HG03095 (cell line): ENCODE data around the gene GALNT9.

ENCODE experiments used
- ATAC-seq: cut with Tn5 transposase; IDR thresholded peaks from one replicate; pipeline ENCODE4 v1.9.1; 2021; ENCODE audit warnings: moderate library complexity; ENCODE audit not compliant: unreplicated experiment

GALNT9 gene

DNA sequence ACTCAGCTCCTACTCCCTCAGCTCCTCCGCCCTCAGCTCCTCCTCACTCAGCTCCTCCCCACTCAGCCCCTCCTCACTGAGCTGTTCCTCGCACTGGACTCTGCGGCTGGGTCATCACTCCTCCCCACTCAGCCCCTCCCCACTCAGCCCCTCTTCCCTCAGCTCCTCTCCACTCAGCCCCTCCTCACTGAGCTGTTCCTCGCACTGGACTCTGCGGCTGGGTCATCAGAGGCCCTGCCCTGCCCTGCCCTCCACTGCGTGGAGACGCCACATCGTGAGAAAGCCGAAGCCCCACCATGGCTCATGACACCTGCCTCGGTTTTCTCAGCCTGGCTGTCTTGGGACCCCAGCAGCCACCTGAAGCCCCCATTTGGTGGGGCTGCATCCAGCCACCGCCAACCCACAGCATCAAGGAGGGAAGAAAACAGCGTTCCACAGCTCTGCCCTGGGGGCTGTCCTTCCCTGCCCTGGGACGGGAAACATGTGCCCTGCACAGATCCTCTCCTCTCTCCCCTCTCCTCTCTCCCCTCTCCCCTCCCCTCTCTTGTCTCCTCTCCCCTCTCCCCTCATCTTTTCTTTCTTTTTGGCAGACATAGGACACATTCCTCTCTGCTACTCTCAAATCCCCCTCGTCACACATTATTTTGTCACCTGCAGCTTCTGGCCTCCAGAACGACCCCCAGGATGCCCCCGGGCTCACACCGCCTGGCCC lies 167.4 kb downstream of the GALNT9 start:
- no peak for ATAC-seq

DNA sequence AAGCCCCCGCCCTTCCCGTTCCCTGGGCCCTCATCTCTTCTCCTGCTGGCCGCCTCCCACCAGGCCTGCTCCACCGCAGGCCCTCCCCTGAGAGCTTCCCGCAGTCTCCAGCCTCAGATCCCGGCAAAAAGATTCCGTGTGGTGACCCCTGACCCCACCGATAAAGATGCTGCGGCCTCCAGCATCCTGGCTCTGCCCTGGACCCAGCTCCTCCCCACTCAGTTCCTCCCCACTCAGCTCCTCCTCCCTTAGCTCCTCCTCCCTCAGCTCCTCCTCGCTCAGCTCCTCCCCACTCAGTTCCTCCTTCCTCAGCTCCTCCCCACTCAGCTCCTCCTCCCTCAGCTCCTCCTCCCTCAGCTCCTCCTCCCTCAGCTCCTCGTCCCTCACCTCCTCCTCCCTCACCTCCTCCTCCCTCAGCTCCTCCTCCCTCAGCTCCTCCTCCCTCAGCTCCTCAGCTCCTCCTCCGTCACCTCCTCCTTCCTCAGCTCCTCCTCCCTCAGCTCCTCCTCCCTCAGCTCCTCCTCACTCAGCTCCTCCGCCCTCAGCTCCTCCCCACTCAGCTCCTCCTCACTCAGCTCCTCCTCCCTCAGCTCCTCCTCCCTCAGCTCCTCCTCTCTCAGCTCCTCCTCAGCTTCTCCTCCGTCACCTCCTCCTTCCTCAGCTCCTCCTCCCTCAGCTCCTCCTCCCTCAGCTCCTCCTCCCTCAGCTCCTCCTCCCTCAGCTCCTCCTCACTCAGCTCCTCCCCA lies 168.2 kb downstream of the GALNT9 start:
- ATAC-seq = no peak

DNA sequence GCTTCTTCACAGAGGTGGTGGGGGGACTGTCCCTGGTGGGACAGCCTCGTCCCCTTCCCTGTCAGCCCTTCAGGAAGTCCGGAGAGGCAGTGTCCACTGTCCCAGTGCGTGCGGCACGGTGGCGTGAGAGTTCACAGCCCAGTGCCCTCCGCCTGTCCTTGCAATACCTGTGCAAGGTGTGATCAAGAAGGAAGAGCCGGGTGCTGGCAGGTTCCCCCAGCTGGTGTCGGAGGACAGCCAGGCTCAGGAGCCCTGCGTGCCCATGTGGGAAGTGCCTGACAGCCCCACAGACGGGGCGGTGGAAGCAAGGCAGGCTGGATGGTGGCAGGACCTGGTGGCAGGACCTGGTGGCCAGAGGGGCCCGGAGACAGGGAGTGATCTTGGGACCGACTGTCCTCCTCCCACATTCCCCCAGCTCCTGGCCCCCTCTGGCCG lies 168.8 kb downstream of the GALNT9 start:
- ATAC-seq = no peak

DNA sequence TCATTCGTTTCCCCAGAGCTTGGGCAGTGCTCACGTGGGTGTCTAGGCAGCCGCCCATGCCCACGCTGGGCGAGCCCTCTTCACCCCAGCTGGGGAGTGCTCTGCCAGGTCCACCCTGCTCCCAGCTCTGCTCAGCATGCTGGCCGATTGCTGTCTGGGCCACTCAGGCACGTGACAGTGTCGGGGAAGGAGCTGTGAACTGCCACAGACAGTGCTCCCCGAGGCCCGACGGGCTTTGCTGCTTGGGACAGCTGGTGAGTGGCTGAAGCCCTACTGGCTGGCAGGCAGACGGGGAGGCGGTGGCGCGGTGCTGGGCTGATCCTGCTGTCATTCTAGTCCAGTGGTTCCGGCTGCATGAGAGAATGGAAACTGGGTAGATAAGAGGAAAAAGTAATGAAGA lies 169.4 kb downstream of the GALNT9 start:
- ATAC-seq = no peak

DNA sequence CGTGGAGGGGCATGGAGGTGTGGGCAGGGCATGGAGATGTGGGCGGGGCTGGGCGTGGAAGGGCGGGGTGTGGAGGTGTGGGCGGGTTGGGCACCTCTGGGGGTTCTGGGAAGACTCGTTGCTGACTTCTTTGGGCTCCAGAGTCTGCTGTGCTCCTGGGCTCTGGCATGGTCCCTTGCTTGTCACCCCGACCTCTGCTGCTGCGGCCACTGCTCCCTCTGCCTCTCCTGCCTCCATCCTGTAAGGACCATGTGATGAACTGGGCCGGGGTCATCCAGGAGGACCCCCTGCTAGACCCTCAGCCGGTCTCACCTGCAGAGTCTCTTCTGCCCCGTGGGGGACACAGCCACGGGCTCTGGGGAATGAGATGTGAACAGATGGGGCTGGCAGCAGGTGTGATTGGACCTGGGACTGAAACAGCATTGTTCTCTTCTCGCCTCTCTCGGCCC lies 169.8 kb downstream of the GALNT9 start:
- ATAC-seq = no peak

DNA sequence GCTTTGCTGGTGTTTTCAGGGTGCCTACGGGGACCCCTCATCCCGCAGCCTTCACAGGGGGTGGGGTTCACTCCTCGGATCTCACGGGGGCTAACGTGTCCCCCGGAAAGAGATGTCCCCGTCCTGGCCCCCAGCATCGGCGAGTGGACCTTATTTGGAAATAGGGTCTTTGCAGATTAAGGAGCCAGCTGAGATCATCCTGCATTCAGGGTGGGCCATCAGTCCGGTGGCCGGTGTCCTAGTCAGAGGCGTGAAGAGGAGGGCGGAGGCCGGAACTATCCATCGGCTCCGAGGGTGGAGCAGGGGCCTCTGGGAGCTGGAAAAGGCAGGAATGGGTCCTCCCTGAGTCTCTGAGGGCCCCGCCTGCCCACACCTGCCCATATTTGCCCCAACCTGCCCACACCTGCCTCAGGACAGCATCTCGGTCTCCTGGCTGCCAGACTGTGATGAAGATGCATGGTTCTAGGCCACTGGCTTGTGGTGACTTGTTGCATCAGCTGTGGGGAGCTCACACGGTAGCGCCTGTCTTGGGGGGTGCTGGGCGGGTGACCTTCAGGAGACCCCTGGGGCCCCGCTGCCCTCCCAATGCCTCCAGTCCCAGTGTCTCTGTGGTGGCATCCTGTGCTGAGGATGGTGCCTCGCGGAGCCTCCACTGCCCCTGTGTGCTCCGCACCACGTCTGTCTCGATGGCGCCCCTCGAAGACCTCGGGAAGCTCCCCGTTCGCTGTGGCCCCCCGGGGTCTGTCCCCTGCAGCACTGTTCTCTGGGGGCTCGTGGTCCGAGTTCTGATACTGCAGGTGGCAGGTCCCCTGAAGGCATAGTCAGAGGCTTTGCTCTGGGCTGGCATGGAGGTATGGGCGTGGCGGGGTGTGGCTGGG lies 170.5 kb downstream of the GALNT9 start:
- ATAC-seq = no peak

DNA sequence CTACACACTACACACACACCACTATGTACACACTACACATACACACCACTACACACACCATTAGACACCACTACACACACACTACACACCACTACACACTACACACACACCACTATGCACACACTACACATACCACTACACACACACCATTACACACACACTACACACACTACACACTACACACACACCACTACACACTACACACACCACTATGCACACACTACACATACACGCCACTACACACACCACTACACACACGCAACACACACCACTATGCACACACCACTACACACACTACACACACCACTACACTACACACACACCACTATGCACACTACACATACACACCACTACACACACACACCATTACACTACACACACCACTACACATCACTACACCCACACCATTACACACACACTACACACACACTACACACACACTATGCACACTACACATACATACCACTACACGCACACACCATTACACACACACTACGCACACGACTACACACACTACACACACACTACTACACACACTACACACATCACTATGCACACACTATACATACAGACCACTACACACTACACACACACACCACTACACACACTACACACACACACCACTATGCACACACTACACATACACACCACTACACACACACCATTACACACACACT lies 171.5 kb downstream of the GALNT9 start:
- no peak for ATAC-seq

DNA sequence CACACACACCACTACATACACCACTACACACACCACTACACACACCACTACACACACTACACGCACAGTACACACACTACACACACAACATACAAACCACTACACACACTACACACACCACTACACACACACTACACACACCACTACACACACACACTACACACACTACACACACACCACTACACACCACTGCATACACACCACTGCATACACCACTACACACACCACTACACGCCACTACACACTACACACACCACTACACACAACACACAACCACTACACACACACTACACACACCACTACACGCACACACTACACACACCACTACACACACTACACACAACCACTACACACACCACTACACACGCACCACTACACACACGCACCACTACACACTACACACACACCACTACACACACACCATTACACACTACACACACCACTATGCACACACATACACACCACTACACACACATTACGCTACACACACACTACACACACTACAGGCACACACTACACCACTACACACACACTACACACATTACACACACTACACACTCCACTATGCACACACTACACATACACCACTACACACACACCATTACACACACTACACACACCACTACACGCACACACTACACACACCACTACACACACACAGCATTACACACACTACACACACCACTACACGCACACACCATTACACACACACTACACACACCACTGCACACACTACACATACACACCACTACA lies 172.6 kb downstream of the GALNT9 start:
- ATAC-seq = no peak

DNA sequence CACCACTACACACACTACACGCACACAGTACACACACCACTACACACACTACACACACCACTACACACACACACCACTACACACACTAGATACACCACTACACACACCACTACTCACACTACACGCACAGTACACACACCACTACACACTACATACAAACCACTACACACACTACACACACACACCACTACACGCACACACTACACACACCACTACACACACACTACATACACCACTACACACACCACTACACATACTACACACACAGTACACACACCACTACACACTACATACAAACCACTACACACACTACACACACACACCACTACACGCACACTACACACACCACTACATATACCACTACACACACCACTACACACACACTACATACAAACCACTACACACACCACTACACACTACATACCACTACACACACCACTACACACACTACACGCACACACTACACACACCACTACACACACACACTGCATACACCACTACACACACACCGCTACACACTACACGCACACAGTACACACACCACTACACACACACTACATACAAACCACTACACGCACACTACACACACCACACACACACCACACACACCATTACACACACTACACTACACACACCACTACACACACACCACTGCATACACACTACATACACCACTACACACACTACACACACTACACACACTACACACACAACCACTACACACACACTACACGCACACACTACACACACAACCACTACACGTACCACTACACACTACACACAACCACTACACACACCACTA lies 173.4 kb downstream of the GALNT9 start:
- ATAC-seq = no peak

DNA sequence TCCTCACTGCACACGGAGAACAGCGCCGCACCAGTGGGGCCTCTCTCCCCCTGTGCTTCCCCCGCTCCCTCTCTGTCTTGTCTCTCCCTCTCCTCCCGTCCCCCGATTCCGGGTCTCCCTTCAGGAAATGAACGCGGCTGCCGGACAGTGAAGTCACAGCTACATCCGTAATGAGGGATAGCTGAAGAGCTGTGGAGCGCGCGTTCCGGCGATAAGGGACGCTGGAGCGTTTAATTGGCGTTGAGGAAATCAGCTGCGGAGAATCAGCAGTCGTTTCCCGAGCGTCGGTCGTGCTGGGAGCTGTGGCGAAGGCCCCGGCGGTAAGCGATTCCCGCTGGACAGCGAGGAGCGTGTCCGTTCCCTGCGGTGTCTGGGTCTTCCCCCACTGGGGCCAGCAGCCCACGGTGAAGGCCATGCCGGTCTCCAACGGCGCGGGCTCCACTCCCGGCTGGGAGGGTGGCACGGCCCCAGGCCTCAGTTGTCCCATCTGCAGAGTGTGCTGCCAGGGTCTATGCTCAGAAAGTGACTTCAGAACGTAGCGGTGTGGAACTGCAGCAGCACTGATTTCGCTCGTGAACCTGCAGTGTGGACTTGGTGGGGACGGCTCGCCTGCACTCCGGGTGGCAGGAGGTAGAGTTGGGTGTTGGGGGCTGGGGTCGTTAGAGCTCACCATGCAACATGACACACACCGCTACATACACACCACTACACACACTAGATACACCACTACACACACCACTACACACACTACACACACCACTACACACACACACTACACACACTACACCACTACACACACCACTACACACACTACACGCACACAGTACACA lies 174.2 kb downstream of the GALNT9 start:
- no peak for ATAC-seq

DNA sequence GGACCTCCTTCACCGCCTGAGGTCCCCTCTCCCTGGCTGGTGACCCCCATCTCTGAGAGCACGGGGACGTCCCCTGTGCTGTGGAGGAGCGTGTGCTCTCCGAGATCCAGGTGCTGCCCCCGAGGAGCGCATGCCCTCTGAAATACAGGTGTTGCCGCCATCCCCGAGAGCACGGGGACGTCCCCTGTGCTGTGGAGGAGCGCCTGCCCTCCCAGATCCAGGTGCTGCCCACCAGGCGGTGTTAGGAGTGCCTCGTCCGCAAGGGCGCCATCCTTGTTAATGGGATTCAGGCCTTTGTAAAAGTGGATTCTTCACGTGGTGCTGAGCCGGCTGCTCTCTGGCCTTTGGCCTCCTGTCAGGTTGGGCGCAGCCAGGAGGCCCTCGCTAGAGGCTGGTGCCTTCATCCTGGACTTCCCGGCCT lies 175.0 kb downstream of the GALNT9 start:
- ATAC-seq = peak; percentile 24

DNA sequence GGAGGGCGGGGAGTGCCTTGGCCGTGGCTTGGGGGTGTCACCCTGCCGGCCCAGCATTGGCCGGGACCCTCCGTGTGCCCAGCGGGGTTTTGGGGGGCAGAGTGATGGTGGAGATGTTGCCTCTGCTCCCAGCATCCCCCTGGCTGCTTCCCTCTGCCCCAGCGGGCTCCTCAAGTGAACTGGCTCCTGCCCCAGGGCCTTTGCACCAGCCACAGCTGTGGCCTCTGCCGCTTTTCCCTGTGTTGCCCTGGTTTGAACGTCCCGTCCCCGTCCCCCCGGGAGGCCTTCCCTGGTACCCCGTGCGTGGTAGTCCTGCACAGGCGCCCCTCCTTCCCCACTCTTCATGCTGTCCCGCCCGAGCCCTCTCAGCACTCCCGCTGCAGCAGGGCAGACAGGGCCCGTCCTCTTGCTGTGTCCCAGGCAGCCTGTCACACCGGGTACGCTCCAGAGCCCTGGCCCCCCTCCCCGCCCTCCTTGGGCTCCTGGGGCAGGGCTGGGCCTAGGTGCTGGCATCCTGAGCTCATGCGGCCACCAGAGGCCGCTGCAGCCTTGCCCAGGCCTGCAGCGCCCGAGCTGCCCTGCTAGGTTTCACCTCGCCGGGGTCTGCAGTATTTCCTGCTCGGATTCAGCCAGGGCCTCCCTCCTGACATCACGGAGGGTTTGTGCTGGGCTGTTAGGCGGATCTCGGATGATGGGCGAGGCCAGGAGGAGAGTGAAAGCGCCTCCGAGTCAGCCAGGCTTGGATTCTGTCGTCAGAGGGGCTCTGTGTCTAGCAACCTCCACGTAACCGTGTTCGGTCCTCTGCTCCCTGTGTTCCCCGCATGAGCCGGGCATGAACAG lies 175.7 kb downstream of the GALNT9 start:
- peak; percentile 79 for ATAC-seq

DNA sequence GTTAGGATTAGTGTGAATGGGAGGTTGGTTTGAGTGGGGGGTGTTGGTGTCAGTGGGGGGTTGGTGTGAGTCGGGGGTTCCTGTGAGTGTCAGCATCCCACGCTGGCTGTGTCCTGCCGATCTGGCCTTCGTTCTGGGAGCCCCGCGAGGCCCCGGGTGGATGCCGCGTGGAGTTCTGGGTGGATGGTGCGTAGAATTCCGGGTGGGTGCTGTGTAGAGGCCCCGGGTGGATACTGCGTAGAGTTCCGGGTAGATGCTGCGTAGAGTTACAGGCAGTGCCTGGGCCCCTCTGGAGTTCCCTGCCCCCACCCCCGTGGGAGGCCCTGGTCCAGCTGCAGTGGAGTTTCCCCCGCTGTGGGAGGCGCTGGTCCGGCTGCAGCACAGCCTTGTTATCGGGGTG lies 176.4 kb downstream of the GALNT9 start:
- ATAC-seq = no peak

DNA sequence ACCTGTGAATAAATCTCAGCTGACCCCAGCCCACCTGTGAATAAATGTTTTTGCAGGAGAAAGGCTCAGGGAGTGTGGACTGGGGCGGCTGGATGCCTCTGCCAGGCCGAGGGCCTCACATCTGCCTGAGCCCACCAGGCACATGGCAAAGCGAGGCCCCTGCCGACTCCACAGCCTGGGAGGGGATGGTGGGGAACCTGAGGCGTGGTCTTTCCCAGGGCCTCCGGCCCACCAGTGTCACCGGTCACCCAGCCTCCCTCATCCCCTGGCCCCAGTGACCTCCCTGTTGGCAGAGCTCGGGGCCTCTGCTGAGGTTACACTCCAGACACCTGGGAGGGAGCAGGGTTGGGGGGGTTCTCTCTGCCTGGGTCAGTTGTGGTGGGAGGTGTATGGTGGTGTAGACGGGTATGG lies 177.0 kb downstream of the GALNT9 start:
- ATAC-seq = no peak

DNA sequence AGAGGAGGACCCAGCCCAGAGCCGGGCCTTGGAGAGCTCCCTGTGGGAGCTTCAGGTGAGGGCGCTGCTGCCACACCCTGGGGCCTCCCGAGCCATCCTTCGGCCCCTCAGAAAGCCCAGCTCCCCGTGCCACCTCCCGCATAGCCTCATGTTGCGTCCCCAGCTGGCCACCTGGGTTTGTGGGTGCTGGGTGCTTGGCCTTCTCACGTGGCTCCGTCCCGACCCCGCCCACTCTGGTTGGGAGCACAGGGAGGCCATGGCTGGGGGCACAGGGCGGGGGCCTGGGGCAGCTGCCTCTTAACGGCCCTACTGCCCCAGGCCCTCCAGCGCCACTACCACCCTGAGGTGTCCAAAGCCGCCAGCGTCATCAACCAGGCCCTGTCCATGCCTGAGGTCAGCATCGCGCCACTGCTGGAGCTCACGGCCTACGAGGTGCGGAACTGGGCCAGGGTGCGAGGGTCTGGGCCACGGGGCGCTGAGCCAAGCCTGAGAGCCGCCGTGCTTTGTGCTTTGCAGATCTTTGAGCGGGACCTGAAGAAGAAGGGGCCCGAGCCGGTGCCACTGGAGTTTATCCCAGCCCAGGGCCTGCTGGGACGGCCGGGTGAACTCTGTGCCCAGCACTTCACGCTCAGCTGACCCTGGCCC lies 177.5 kb downstream of the GALNT9 start:
- no peak for ATAC-seq

DNA sequence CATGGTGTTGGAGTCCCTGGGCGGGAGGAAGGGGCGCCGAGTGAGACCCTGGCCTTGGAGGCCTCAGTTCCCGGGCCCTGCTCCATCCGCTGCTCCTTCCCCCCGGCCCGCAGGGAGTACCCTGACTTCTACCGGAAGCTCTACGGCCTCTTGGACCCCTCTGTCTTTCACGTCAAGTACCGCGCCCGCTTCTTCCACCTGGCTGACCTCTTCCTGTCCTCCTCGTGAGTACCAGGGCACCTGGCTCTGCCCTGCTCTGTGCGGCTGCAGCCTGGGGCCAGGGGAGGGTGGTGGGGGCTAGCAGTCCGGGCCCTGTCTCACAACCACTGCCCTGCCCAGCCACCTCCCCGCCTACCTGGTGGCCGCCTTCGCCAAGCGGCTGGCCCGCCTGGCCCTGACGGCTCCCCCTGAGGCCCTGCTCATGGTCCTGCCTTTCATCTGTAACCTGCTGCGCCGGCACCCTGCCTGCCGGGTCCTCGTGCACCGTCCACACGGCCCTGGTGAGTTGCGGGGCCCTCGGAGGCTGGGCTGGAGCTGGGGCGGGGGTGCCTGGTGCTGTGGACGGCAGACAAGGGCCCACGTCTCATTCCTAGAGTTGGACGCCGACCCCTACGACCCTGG lies 178.1 kb downstream of the GALNT9 start:
- ATAC-seq = no peak

DNA sequence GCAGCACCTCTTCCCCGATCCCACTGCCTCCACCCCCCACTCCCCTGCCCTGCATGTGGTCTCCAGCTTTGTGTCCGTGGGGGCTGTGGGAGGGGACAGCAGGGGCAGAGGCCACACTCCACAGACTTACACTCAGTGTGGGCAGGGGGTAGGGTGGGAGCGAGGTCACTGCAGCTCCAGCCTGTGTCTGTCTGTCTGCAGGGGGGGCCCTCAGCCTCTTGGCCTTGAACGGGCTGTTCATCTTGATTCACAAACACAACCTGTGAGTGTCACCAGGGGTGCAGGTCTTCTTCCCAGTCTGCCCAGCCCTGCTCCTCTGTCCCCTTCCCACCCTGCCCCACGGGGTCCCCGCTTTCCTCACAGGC lies 178.6 kb downstream of the GALNT9 start:
- ATAC-seq = no peak
